Measurements from ENCODE around the gene SYNDIG1.

Gene SYNDIG1

GRCh38 chr20:24588047-24588635, 118.7 kb downstream of the SYNDIG1 start:
- no peak for DNase-seq

GRCh38 chr20:24588725-24589340, 119.4 kb downstream of the SYNDIG1 start:
- DNase-seq, result no peak

GRCh38 chr20:24589381-24589780, 120.0 kb downstream of the SYNDIG1 start:
- no peak for DNase-seq

GRCh38 chr20:24589815-24590177, 120.4 kb downstream of the SYNDIG1 start:
- DNase-seq, result no peak

GRCh38 chr20:24590178-24590982, 121.0 kb downstream of the SYNDIG1 start:
- no peak for DNase-seq

DNA sequence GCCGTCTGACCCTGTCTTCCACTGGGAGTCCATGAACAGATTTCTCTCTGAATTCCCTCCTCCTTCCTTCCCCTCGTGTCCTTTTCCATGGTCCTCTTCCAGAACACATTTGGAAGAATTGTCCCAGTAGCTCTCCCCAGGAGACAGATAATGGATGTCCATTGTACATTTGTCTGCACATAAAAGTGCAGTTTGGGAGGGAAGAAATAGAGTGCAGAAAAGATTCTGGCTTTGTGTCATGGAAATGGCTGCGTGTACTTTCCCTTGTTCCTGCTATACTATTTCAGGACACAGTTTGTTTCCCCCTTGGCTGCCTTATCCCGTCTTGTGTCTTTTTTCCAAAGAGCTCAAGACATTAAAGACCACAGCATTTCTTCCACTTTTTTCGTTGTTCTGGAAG, 127.6 kb downstream of the SYNDIG1 start:
- DNase-seq, result no peak

- DNase-seq, result no peak
Measured at GRCh38 chr20:24598346-24598745, 128.9 kb downstream of the SYNDIG1 start.

DNA sequence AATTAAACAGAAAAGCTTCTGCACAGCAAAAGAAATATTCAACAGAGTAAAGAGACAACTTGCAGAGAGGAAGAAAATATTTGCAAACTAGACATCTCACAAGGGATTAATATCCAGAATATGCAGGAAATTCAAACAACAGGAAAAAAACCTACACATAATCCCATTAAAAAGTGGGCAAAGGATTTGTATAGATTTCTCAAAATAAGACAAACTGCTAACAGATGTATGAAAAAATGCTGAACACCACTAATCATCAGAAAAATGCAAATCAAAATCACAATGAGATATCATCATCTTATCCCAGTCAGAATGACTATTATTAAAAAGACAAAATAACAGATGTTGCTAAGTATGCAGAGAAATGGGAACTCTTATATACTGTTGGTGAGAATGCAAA, 129.6 kb downstream of the SYNDIG1 start:
- DNase-seq, result no peak

DNA sequence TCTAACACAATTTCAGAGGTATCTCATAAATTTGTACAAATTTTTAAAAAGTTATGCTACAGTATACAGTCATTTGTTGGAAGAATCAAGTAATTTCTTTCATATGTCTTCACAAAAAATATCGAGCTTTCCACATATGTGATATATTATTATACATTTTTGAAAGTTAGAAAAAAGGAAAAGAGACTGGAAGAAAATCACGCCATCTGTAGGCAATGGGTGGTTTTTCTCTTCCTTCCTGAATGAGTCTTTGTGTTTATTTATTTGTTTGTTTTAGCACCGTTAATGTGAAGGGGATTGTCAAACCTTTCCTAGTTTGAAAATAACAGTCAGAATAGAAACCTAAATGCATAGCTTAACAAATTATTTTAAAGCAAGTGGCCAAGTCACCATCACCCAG, 130.6 kb downstream of the SYNDIG1 start:
- DNase-seq, result no peak

- no peak for DNase-seq
Measured at GRCh38 chr20:24603454-24603853, 134.0 kb downstream of the SYNDIG1 start.

DNA sequence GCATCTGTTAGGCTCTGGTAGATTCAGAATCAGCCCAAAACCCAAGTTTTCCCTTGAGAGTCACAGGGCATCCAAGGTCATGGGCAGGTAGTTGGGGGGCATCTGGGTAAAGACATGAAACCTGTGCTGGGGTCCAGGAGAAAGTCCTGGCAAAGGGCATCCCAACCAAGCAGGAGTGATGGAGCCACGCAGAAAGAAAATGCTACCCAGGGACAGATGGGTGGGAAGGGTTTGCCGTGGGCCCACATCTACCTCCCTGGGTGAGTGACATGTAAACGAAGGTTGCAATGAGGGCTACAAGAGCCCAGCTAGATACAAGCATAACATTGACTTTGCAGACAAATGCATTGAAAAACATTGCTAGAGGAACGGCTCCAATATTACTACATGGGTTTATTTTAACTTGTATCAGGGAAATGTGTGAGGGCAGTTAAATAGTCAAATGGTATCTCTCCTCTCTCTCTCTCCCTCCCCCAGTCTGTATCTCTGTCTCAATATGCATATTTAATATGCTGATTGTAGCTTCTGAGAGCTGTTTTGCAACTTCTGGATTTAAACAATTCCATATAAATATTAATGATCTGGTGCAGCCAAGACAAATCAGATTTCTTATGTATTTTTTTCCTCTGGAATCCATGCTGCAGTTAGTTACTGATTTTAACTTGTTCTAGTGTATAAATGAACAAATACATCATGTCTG, 135.7 kb downstream of the SYNDIG1 start:
- DNase-seq, result no peak

DNA sequence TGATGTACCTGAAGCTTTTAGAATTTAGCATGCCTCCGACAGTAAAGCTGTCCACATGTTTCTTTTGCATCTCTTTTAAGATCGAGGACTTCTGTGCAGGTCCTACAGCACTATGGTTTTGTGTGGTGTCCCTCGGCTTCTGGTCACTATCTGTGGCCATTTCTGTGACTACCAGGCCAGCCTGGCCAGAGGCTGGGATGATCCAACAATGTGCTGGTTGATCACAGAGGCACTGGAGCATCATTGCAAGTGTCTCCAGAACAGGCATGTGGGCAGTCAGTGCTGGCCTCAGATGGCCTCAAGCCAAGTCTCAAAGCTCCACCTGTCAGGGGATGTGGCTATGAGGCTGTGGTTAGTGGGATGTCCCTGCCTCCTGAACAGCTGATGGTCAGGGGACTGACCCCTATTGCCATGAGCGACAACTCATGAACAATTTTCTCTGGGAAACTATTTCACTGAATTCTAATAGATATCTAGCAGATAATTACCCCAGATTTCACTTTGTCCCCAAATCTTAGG, 136.6 kb downstream of the SYNDIG1 start:
- no peak for DNase-seq

DNA sequence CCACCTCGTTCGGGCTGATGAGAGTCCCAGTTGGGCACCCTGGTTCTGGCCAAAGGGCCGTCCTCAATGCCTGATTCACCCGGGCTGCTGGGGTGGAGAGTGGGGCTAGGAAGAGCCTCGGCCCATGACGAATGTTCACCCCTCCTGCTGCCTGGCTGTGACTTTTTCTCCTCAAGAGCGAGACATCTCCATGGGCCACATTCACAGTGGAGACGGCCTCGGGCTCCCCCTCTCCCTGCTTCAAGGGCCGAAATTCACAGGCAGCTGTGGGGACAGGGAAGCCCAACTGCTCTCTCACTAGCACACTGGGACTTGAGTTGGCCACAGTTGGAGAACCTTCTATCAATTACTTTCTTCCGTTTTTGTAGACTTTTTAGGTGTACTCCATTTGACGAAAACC, 138.0 kb downstream of the SYNDIG1 start:
- no peak for DNase-seq

GRCh38 chr20:24608926-24609667, 139.7 kb downstream of the SYNDIG1 start:
- no peak for DNase-seq

- no peak for DNase-seq
Measured at GRCh38 chr20:24609757-24610156, 140.3 kb downstream of the SYNDIG1 start.

GRCh38 chr20:24610341-24611115, 141.1 kb downstream of the SYNDIG1 start:
- DNase-seq, result no peak

DNA sequence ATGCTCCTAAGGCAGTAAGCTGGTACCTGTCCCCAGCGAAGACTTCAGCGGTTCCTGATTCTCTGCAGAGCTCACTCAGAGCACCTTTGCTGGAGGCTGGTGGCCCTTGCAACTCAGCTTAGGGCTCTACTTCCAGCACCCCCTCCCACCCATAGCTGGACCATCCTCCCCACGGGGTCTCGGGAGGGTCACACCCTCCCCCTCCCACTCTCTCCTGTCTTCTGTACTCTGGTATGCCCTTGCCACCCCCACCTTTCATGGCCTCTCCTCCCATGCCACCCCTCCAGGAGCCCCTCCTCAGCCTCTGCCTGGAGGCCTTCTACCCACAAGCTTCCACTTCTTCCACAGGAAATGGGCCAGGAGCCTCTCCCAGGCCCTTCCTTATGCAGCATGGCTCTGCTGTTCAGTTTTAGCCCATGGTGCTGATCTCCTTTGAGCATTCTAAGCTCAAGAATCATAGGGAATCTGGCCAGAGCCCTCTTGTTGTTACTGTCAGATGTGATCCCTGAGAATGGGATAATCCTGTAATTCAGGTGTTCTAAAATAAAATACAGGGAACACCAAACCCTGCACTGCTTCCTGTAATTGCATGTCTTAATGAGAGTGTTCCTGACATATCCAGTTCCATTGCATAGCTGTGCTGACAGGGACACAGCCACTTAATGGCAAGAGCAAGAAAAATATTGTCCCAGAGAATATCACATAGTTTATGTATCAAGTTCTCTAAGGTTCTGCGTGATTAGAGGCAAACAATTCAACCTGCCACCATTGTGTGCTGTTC, 142.1 kb downstream of the SYNDIG1 start:
- no peak for DNase-seq

GRCh38 chr20:24612799-24613775, 143.7 kb downstream of the SYNDIG1 start:
- no peak for DNase-seq

DNA sequence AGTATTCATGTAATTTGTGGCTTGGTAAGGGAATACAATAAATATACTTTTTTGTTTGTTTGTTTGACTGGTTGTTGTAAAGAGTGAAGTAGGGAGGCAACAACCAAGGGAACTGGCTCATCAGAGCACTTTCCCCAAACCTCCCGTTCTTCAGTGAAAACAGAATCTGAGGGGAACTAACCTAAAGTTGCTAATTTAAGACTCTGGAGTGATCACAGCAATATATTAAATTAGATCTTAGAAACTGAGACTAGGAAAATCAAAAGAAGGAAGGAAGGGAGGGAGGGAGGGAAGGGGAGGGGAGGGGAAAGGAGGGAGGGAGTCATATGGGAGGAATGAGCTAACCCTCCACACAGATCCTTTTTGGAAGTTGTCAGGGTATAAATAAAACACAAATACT, 144.9 kb downstream of the SYNDIG1 start:
- no peak for DNase-seq

GRCh38 chr20:24615353-24615752, 145.9 kb downstream of the SYNDIG1 start:
- DNase-seq, result no peak
